ENCODE data around the gene PPY.
"Not testable (repeated sequence)": the region's sequence is repeated elsewhere in the genome, so short reads cannot be mapped to it uniquely, and the experiment has no call there.

PPY gene

GRCh38 chr17:43932357-43932756, 9.9 kb downstream of the PPY start:
- no peak for DNase-seq (ENCODE audit: low read depth in 2 of 2, low spot score in 1 of 2)

DNA sequence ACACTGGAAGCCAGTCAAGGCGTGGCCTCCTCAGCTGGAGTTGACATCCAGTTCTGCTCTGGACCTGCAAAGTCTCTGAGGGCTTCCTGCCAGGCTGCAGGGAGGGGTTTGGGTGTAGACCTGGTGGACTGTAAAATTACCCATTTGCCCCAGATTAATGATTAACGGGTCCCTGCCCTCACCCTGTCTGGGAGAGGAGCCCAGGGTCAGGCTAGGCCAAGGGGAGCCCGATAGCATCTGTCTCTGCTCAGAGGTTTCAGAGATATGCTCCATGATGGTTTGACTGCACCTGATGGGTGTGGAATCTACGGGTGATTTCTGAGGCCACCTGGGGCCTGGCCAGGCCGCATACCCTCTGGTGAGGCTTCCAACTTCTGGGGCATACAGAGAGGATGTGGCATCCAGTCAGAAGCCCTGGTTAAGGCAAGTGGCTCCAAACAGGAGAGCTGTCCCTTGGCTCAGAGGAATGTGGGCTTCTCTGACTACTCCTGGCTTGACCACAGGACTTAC, 11.2 kb downstream of the PPY start:
- no peak for DNase-seq (ENCODE audit: low read depth in 2 of 2, low spot score in 1 of 2)

DNA sequence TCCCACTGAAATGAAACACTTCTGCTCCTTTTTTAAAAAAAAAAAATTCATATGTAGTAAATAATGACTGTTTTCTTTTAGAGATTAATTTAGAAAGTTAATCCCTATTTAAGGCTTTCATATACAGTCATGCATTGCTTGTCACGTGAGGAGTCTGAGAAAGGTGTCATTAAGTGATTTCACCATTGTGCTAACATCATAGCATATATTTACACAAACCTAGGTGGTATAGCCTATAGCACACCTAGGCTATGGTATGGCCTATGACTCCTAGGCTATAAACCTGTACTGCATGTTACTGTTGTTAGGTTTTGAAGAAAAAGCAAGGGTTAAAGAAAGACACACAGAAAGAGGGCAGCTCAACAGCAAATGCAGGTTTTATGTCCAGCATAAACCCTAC, 13.7 kb downstream of the PPY start:
- no peak for DNase-seq (ENCODE audit: low read depth in 2 of 2, low spot score in 1 of 2)

DNA sequence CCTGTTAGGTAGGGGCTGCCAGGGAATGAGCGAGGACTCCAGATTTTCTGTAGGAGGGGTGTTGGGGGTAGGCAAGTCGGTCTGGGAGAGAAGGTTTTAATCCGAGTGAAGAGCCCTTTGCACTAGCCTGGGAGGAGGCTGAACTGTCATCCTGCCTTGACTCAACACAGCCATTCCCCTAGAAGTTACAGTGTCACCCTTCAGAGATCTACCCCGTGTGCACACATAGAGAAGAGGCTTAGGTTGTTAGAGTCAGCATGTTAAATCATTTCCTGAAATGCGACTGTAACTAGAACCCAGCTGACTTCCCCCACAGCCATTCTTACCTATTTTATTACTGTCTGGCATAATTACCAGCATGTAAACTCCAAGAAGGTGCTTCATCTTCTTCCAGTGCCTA, 14.3 kb downstream of the PPY start:
- DNase-seq (ENCODE audit: low read depth in 2 of 2, low spot score in 1 of 2): not testable (repeated sequence)

DNA sequence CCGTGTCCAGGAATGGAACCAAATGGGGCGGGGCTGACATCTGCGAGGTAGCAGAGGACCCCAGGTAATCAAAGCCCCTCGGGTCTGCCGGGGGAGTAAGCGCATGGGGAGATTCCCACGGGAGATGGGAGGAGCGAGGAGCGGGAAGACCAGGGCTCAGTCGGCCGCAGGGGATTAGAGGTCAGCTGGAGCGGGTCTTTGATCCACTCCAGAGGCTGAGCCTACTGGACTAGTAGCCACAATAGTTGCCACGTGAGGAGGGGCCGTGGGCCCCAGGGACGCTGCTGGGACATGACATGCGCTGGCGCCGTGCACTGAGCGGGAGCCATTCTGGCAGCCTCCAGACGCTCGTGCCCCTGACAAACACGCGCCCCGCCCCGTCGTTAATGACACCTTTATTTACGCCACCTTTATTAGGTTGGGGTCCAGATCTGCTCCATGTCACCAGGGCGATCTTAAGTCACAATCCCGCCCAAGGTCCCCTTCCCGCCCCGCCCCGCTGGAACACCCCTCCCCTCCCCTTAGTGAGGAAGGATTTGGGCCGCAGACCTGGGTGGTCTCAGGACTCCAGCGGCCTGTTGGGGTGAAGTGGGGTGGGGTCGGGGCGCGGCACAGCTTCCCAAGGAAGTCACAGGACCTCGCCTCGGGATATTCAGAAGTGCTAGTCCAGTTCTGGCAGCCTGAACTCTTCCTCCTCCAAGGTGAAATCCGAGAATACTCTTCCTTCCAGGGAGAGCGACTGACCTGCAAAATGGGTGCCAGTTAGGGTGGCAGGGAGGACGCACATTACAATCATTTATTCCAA, 15.0 kb downstream of the PPY start:
- no peak for DNase-seq (ENCODE audit: low read depth in 2 of 2, low spot score in 1 of 2)

GRCh38 chr17:43924558-43924957, 17.7 kb downstream of the PPY start:
- no peak for DNase-seq (ENCODE audit: low read depth in 2 of 2, low spot score in 1 of 2)

- no peak for DNase-seq (ENCODE audit: low read depth in 2 of 2, low spot score in 1 of 2)
These were observed 21.7 kb downstream of the PPY start for GRCh38 chr17:43920500-43921095.

DNA sequence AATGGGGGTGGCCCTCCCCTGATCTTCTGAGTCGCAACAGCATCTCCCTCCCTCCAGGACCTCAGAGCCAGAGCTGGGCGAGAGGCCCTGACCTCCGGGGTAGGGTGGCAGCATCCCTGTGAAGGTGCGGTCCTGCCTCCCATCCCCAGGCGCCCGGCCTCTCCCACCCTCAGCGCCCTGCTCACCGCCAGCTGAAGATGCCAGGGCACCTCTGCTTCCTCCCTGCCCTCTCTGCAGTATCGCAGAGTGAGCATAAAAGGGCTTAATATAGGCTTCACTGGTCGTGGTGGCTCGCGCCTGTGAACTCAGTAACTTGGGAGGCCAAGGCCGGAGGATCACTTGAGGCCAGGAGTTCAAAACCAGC, 24.3 kb downstream of the PPY start:
- DNase-seq (ENCODE audit: low read depth in 2 of 2, low spot score in 1 of 2): no peak

- no peak for DNase-seq (ENCODE audit: low read depth in 2 of 2, low spot score in 1 of 2)
These were observed 24.8 kb downstream of the PPY start for GRCh38 chr17:43917348-43918025.

GRCh38 chr17:43917016-43917347, 25.3 kb downstream of the PPY start:
- no peak for DNase-seq (ENCODE audit: low read depth in 2 of 2, low spot score in 1 of 2)

DNA sequence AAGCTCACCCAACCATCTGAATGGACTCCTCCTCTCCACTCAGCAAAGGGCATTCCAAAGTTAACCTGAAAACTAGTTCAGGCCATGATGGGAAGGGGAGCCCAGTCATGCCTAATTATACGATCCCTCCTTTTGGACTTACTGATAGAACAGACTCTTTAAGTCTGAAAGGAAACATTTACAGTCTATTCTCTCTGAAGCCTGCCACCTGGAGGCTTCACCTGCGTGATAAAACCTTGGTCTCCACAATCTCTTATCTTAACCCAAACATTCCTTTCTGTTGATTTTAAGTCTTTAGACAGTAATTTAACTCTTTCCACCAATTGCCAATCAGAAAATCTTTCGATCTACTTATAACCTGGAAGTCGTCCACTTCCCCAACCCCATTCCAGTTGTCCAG, 25.9 kb downstream of the PPY start:
- DNase-seq (ENCODE audit: low read depth in 2 of 2, low spot score in 1 of 2): no peak

DNA sequence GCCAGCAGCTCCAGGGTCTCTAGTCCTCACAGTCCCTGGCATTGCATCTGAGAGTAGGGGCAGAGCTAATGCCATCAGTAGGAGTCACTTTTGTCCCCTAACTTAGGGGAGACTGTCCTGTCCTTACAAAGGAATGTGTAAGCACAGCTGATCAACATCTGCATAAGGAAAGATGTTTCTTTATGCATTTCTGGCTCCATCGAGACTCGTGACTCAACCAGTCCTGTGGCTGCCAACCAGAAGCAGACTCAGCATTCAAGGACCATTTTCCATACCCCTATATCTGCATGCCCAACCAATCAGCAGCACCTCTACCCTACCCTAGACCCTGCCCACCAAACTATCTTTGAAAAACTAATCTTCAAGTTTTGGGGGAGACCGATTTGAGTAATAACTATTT, 26.7 kb downstream of the PPY start:
- DNase-seq (ENCODE audit: low read depth in 2 of 2, low spot score in 1 of 2): no peak

DNA sequence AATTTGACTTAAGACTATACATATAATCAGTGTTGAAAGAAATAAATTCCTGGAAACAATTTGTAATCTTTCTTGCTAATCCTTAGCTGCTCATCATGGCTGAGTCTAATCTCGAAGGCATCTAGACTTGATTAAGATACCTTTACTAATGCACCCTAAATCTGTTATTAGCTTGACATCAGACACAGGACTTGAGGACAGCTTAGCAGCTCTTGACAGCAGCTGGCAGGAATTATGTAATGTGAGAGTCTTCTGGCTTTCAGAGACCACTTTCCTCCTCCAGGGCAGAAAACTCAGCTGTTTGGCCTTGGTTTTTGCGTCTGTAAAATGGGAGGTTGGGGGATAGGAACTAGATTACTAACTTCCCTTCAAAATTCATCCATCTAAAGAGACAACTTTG, 27.8 kb downstream of the PPY start:
- DNase-seq (ENCODE audit: low read depth in 2 of 2, low spot score in 1 of 2): no peak

DNA sequence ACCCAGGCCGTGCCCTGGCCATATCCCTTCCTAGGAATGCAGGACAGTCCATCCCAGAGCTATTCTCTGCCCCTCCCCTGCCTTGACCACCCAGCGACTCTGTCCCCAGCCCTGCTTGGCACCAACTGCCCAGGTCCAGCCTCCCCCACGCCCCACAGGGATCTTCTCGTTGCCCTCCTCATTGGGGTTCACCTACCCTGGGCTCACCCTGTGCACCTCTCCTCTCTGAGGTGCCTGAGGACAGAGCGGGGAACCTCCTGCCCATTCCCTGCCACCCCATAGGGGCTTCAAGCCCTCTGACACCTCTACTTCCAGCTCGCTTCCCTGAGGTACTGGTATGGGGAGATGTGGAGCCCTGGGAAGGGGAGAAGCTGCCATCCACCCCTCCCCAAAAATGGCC, 28.7 kb downstream of the PPY start:
- no peak for DNase-seq (ENCODE audit: low read depth in 2 of 2, low spot score in 1 of 2)

- no peak for DNase-seq (ENCODE audit: low read depth in 2 of 2, low spot score in 1 of 2)
These were observed 29.5 kb downstream of the PPY start for GRCh38 chr17:43912635-43913304.

- DNase-seq (ENCODE audit: low read depth in 2 of 2, low spot score in 1 of 2): no peak
These were observed 30.4 kb downstream of the PPY start for GRCh38 chr17:43911904-43912303.

- no peak for DNase-seq (ENCODE audit: low read depth in 2 of 2, low spot score in 1 of 2)
These were observed 32.6 kb downstream of the PPY start for GRCh38 chr17:43909537-43910231.

DNA sequence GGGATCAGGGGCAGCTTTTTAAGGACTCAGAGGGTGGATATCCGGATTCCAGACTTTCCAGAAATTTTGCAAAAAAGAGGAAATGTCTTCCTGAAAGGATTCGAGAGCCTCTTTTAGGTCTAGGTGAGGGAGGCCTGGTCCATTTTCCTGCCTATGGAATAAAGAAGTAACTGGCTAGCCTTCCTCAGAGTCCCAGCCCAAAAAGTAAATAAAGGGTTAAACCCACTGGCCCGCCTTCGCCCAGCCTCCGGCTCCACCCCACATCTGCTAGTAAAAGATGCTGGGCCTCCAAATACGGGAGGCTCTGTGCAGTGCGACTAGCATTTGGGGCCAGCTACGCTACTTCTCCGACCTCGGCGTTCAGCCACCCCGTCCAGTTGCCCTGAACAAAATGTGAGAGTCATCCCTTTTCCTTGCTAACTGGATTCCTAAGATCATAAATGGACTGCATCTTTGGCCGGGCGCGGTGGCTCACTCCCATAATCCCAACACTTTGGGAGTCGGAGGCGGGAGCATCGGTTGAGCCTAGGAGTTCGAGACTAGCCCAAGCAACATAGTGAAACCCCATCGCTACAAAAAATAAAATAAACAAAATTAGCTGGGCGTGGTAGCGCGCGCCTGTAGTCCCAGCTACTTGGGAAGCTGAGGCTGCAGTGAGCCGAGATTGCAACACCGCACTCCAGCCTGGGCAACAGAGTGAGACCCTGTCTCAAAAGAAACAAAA, 34.1 kb downstream of the PPY start:
- DNase-seq (ENCODE audit: low read depth in 2 of 2, low spot score in 1 of 2): no peak

DNA sequence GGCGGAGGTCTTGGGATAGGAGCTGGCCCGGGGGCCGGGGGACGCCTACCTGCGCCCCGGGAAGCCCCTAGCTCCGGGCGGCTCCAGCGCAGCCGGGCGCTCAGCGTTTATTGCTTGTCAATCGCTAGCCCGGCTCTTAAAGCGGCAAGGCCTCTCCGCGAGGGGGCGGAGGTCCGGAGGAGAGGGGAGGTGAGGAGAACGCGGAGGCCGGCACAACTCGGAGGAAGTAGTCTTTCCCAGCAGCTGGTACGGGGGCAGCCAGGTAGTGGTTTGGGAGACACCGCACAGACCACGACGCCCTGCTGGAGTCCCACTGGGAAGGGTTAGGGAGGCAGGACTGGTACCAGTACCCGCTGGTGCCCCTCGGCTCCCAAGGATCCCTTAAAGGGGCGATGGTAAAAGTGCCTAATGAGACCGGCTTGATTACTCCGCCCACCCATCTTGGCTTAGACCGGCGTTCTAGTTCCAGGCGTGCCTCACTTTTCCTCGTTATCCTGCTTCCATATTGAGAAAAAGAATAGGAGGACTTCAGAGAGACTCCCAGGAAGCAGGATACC, 34.8 kb downstream of the PPY start, which contains the start of gene MPP2:
Gene MPP2, minus strand, starts transcription at position 112 of the 557 bp plus-strand sequence. CDS start 3,076 bp downstream, outside the sequence.
- DNase-seq (ENCODE audit: low read depth in 2 of 2, low spot score in 1 of 2): no peak

DNA sequence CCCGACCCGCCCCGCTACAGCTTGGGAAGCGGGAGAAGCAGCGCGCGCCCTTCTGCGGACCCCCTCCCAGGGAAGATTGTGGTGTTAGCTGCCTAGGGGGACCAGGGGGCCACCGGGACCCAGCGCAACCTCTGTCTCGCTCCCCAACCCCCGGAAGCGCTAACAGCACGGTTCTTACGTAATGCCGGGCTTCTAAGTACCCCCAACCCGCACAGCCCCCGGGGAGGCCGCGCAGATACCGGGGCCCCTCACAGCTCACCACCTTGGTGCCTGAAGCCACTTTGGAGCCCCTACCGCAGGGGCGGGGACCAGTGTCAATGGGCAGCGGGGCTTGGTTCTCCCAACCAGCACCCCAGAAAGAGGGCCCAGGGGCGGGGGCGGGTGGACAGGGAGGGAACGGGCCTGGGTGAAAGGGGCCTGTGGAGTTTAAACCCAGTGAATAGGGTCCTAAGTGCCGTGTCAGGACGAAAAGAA, 35.3 kb downstream of the PPY start:
- DNase-seq (ENCODE audit: low read depth in 2 of 2, low spot score in 1 of 2): no peak
